Raji (cell line): ENCODE measurements around the gene ADCY3.

Experiments used
- POLR2A ChIP-seq: IDR thresholded peaks from 2 replicates; pipeline ENCODE4 v1.6.1; 2011; ENCODE audit warnings: low read depth, low read length, control low read depth; ENCODE audit not compliant: insufficient read depth

Gene ADCY3

GRCh38 chr2:24935145-24935544, 15.1 kb upstream of the ADCY3 start:
- no peak for TF ChIP-seq POLR2A

GRCh38 chr2:24932715-24933114, 12.7 kb upstream of the ADCY3 start:
- no peak for TF ChIP-seq POLR2A

GRCh38 chr2:24930768-24931167, 10.7 kb upstream of the ADCY3 start:
- no peak for TF ChIP-seq POLR2A

GRCh38 chr2:24929230-24929629, 9.2 kb upstream of the ADCY3 start:
- no peak for TF ChIP-seq POLR2A

- TF ChIP-seq POLR2A: no peak
Observed at GRCh38 chr2:24928036-24928435, 8.0 kb upstream of the ADCY3 start.

GRCh38 chr2:24926602-24927252, 6.7 kb upstream of the ADCY3 start:
- TF ChIP-seq POLR2A: no peak

- no peak for TF ChIP-seq POLR2A
Observed at GRCh38 chr2:24926220-24926601, 6.2 kb upstream of the ADCY3 start.

- TF ChIP-seq POLR2A: no peak
Observed at GRCh38 chr2:24925815-24926214, 5.8 kb upstream of the ADCY3 start.

GRCh38 chr2:24924732-24925131, 4.7 kb upstream of the ADCY3 start:
- TF ChIP-seq POLR2A: no peak

GRCh38 chr2:24924266-24924665, 4.2 kb upstream of the ADCY3 start:
- TF ChIP-seq POLR2A: no peak

- TF ChIP-seq POLR2A: no peak
Observed at GRCh38 chr2:24923106-24923505, 3.1 kb upstream of the ADCY3 start.

GRCh38 chr2:24922556-24922955, 2.5 kb upstream of the ADCY3 start:
- no peak for TF ChIP-seq POLR2A

GRCh38 chr2:24920809-24921441, 888 bp upstream of the ADCY3 start:
- no peak; the same call in 1 of the 2 replicates for TF ChIP-seq POLR2A

- TF ChIP-seq POLR2A: no peak
Observed at GRCh38 chr2:24919506-24920097, 435 bp downstream of the ADCY3 start.

GRCh38 chr2:24919037-24919505, 966 bp downstream of the ADCY3 start:
- 0 out of 2 replicates have a peak, but pooled peaks have one; percentile 15 for TF ChIP-seq POLR2A

- TF ChIP-seq POLR2A: no peak
Observed at GRCh38 chr2:24918326-24919036, 1.6 kb downstream of the ADCY3 start.

GRCh38 chr2:24917731-24918325, 2.2 kb downstream of the ADCY3 start:
- TF ChIP-seq POLR2A: no peak
